ENCODE data around the gene GRIK4.

GRCh38 chr11:120513436-120514315 lies 2.1 kb downstream of the GRIK4 start:
- TF ChIP-seq CTCF (IDR thresholded peaks at IDR 0.05) = no peak
- no peak for TF ChIP-seq POLR2AphosphoS5 (IDR thresholded peaks at IDR 0.05)
